OCI-LY1 (cell line): ENCODE data around the gene ALKBH1.
"Not testable (repeated sequence)": the region's sequence is repeated elsewhere in the genome, so short reads cannot be mapped to it uniquely, and the experiment has no call there.

Source experiments
- H2AFZ ChIP-seq: fragments of 200-600 bp; sonication (generic), shearing (Covaris generic); 2 replicates; pipeline ENCODE4 v1.6.0; 2014; ENCODE audit warnings: antibody characterized with exemption, mild to moderate bottlenecking, low read length
- H3F3A ChIP-seq: fragments of 200-600 bp; sonication (generic), shearing (Covaris generic); 2 replicates; pipeline ENCODE4 v1.6.0; 2014; ENCODE audit warnings: mild to moderate bottlenecking, antibody characterized with exemption, low read length, moderate library complexity; ENCODE audit not compliant: insufficient read depth
- H3K27ac ChIP-seq: fragments of 200-600 bp; sonication (generic); 2 replicates; pipeline ENCODE4 v1.5.1; 2014; ENCODE audit warnings: low read length, mixed run types, mild to moderate bottlenecking, low read depth; ENCODE audit not compliant: poor library complexity, severe bottlenecking
- H3K27me3 ChIP-seq: fragments of 200-600 bp; sonication (generic); 2 replicates; pipeline ENCODE4 v1.6.0; 2014; ENCODE audit warnings: antibody characterized with exemption, mild to moderate bottlenecking, low read length, moderate library complexity; ENCODE audit not compliant: insufficient read depth
- H3K36me3 ChIP-seq: fragments of 200-600 bp; sonication (generic); 2 replicates; pipeline ENCODE4 v1.6.1; 2014; ENCODE audit warnings: mild to moderate bottlenecking, antibody characterized with exemption, low read length, moderate library complexity, mixed read lengths; ENCODE audit not compliant: insufficient read depth
- H3K4me1 ChIP-seq: fragments of 200-600 bp; sonication (generic); 2 replicates; pipeline ENCODE4 v1.5.1; 2014; ENCODE audit warnings: mild to moderate bottlenecking, low read length, moderate library complexity; ENCODE audit not compliant: insufficient read depth, severe bottlenecking
- H3K4me2 ChIP-seq: fragments of 200-600 bp; sonication (generic), shearing (Covaris generic); 2 replicates; pipeline ENCODE4 v1.6.1; 2014; ENCODE audit warnings: low read length
- H3K4me3 ChIP-seq: fragments of 200-600 bp; sonication (generic); 2 replicates; pipeline ENCODE4 v1.5.1; 2014; ENCODE audit warnings: low read length, low read depth, mild to moderate bottlenecking, mixed read lengths; ENCODE audit not compliant: poor library complexity, severe bottlenecking
- H3K79me2 ChIP-seq: fragments of 200-600 bp; shearing (Covaris generic); 2 replicates; pipeline ENCODE4 v1.6.1; 2016; ENCODE audit warnings: mixed run types, low read length, mixed read lengths; ENCODE audit not compliant: insufficient read depth
- H3K9ac ChIP-seq: fragments of 200-600 bp; sonication (generic), shearing (Covaris generic); 2 replicates; pipeline ENCODE4 v1.6.1; 2014; ENCODE audit warnings: mild to moderate bottlenecking, low read length, mixed read lengths
- H3K9me2 ChIP-seq: fragments of 200-600 bp; sonication (generic), shearing (Covaris generic); 2 replicates; pipeline ENCODE4 v1.6.1; 2014; ENCODE audit warnings: low read depth, mild to moderate bottlenecking, low read length, mixed read lengths
- H3K9me3 ChIP-seq: fragments of 200-600 bp; shearing (Covaris generic); 2 replicates; pipeline ENCODE4 v1.6.1; 2014; ENCODE audit warnings: low read length, mixed read lengths
- H4K20me1 ChIP-seq: fragments of 200-600 bp; sonication (generic), shearing (Covaris generic); 2 replicates; pipeline ENCODE4 v1.6.0; 2016; ENCODE audit warnings: mild to moderate bottlenecking, low read length; ENCODE audit not compliant: insufficient read depth
- CTCF ChIP-seq: fragments of 200-600 bp; sonication (generic), shearing (Covaris generic); IDR thresholded peaks from 2 replicates; pipeline ENCODE4 v1.5.1; 2017; ENCODE audit warnings: mild to moderate bottlenecking, antibody characterized with exemption, low read length, moderate library complexity, mixed read lengths
- EZH2 ChIP-seq: fragments of 200-600 bp; sonication (generic), shearing (Covaris generic); IDR thresholded peaks from 2 replicates; pipeline ENCODE4 v1.8.0; 2017; ENCODE audit warnings: borderline replicate concordance, mixed run types, mild to moderate bottlenecking, antibody characterized with exemption, low read length, moderate library complexity, mixed read lengths

The ALKBH1 gene

DNA sequence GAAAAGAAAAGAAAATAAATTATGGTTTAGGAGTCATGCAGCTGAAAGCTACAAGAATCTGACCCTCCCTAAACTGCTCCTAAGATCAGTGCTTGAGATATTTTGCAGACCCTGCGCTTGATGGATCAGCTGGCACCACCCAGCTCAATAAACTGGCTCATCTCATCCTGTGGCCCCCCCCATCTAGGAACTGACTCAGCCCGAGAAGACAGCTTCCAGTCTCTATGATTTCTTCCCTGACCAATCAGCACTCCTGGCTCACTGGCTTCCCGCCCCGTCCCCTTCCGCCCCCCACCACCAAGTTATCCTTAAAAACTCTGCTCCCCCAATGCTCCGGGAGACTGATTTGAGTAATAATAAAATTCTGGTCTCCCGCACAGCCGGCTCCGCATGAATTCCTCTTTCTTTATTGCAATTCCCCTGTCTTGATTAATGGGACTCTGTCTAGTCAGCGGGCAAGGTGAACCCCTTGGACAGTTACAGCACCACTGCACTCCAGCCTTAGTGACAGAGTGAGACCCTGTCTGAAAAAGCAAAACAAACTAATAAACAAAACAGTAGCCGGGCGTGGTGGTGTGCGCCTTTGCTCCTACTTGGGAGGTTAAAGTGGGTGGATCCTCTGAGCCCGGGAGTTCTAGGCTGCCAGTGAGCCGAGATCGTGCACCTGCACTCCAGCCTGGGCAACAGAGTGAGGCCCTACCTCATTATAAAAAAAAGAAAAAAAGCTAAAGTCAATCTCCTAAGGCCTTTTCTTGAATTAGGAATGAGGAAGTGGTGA, 66.9 kb downstream of the ALKBH1 start:
- no peaks in the 10 kb centered on the region for H3K27me3 ChIP-seq
- H3K9me2 ChIP-seq = no peaks in the 10 kb centered on the region
- no peak for TF ChIP-seq EZH2
- no peak for TF ChIP-seq CTCF
- H3K9ac ChIP-seq = peak overlapping the region; percentile 58; the same call in 1 of the 2 replicates
- H4K20me1 ChIP-seq = no peaks in the 10 kb centered on the region
- H3K4me3 ChIP-seq = peak overlapping the region; percentile 56
- H3F3A ChIP-seq = no peaks in the 10 kb centered on the region
- H3K4me2 ChIP-seq = peak overlapping the region; percentile 72
- H3K4me1 ChIP-seq = peaks cover 16% of the 10 kb centered on the region
- no peak overlapping the region for H3K27ac ChIP-seq
- no peak overlapping the region for H2AFZ ChIP-seq
- no peaks in the 10 kb centered on the region for H3K36me3 ChIP-seq
- H3K9me3 ChIP-seq = 0 out of 2 replicates have a peak, but pooled peaks cover 3% of the 10 kb centered on the region
- no peaks in the 10 kb centered on the region for H3K79me2 ChIP-seq

DNA sequence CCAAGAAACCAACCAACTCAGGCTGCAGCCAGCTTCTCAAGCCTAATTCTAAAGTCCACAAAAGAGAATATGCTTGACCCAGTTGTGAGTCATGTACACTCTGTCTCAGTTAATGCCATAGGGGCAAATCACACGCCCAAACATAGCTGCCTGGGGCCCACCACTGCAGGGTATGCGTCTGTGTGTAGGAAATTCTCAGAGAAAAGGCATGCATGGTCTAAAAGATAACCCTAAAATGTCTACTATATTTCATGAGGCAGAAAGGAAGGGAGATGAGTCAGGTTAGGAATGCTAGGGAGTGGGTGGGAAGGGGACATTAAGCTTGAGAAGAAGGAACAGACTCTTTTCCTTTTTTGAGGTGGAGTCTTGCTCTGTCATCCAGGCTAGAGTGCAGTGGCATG, 69.1 kb downstream of the ALKBH1 start:
- Histone ChIP-seq H3K27me3 (no peaks in the 10 kb centered on the region), H3K4me2 (no peak overlapping the region), H3K4me1 (peaks cover 16% of the 10 kb centered on the region), H3K27ac (no peak overlapping the region), H3K4me3 (no peak overlapping the region), H3K9me2 (no peaks in the 10 kb centered on the region), H4K20me1 (no peaks in the 10 kb centered on the region), H3K9ac (no peak overlapping the region), H3K36me3 (no peaks in the 10 kb centered on the region), H3F3A (no peaks in the 10 kb centered on the region), H3K9me3 (peaks cover 10% of the 10 kb centered on the region), H2AFZ (no peak overlapping the region), H3K79me2 (no peaks in the 10 kb centered on the region)
- TF ChIP-seq CTCF (no peak), EZH2 (no peak)

DNA sequence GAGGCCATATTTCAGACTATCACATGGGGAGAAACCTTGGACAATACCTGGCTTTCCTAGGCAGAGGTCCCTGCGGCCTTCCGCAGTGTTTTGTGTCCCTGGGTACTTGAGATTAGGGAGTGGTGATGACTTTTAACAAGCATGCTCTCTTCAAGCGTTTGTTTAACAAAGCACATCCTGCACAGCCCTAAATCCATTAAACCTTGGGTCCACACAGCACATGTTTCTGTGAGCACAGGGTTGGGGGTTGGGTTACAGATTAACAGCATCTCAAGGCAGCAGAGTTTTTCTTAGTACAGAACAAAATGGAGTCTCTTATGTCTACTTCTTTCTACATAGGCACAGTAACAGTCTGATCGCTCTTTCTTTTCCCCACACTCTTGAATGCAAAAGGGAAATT, 72.0 kb downstream of the ALKBH1 start:
- not testable (repeated sequence) for H4K20me1 ChIP-seq, H3K4me3 ChIP-seq, H3F3A ChIP-seq, H3K36me3 ChIP-seq, H3K27me3 ChIP-seq, H3K4me2 ChIP-seq, H3K9ac ChIP-seq, H3K4me1 ChIP-seq, H3K79me2 ChIP-seq, H2AFZ ChIP-seq, H3K27ac ChIP-seq, H3K9me2 ChIP-seq
- H3K9me3 ChIP-seq = peaks cover 27% of the 10 kb centered on the region

- not testable (repeated sequence) for H3K9ac ChIP-seq, H3K27me3 ChIP-seq, H3K27ac ChIP-seq, H3K36me3 ChIP-seq, H3K9me2 ChIP-seq, H3K4me2 ChIP-seq, H3K79me2 ChIP-seq, H4K20me1 ChIP-seq, H3K4me1 ChIP-seq, H3F3A ChIP-seq, H3K4me3 ChIP-seq, H2AFZ ChIP-seq
- H3K9me3 ChIP-seq = peaks cover 27% of the 10 kb centered on the region
Observed at GRCh38 chr14:77635466-77635865, 72.4 kb downstream of the ALKBH1 start.
